ENCODE results near the gene EHBP1L1.

EHBP1L1 gene

GRCh38 chr11:65609665-65610064 is 33.8 kb downstream of the EHBP1L1 start:
- CTCF ChIA-PET, result interaction anchor here (1.2 to 2.7 kb wide), 2 partner anchors 16 to 17 kb away, joined by 4 to 13 read pairs; no protein-coding TSS in a partner anchor
- Histone ChIP-seq H3K9me3 (ENCODE audit: control insufficient read depth, insufficient read depth, low read depth, low read length) (no peaks in the 10 kb centered on the region), H3K36me3 (ENCODE audit: control insufficient read depth in 2 of 2, insufficient read depth in 1 of 2, low read length in 2 of 2) (peaks cover 0 to 74% of the 10 kb centered on the region in 2 experiments; a peak in 1 of 3 replicates), H3K4me1 (ENCODE audit: control insufficient read depth, insufficient read depth, low read length) (no peaks in the 10 kb centered on the region), H3K27ac (ENCODE audit: extremely low read depth, low read depth, low read length) (no peak overlapping the region), H3K4me3 (ENCODE audit: low read depth, low read length) (no peak overlapping the region)
- TF ChIP-seq ZSCAN16 (tag by site-specific recombination; IDR thresholded peaks at IDR 0.05) (no peak), ZNF121 (tag by site-specific recombination; IDR thresholded peaks at IDR 0.05) (no peak), BCL11A (tag by site-specific recombination; IDR thresholded peaks at IDR 0.05; ENCODE audit: low read depth) (no peak), ZNF335 (tag by site-specific recombination; conservative IDR thresholded peaks at IDR 0.05) (no peak), GLIS1 (tag by site-specific recombination; IDR thresholded peaks at IDR 0.05) (no peak), ATF2 (tag by site-specific recombination; IDR thresholded peaks at IDR 0.05; ENCODE audit: low read depth) (no peak), ZNF184 (tag by site-specific recombination; IDR thresholded peaks at IDR 0.05) (no peak), ZNF292 (tag by site-specific recombination; IDR thresholded peaks at IDR 0.05; ENCODE audit: borderline replicate concordance, low read depth) (no peak), ZNF146 (tag by site-specific recombination; IDR thresholded peaks at IDR 0.05) (no peak), ZNF707 (tag by site-specific recombination; IDR thresholded peaks at IDR 0.05) (no peak), ZXDB (tag by site-specific recombination; IDR thresholded peaks at IDR 0.05) (no peak), ZNF449 (tag by site-specific recombination; IDR thresholded peaks at IDR 0.05) (no peak), ZNF138 (tag by site-specific recombination; IDR thresholded peaks at IDR 0.05; ENCODE audit: borderline replicate concordance) (no peak)
- POLR2A ChIA-PET, result no interaction called here

GRCh38 chr11:65610404-65610803 is 34.6 kb downstream of the EHBP1L1 start:
- TF ChIP-seq ZNF692 (tag by site-specific recombination; IDR thresholded peaks at IDR 0.05) (peak; percentile 65; the same call in 1 of the 2 replicates), ZBTB44 (tag by site-specific recombination; IDR thresholded peaks at IDR 0.05) (no peak)
- Histone ChIP-seq H3K4me1 (ENCODE audit: control insufficient read depth, insufficient read depth, low read length) (no peaks in the 10 kb centered on the region), H3K36me3 (ENCODE audit: control insufficient read depth in 2 of 2, insufficient read depth in 1 of 2, low read length in 2 of 2) (peaks cover 0 to 67% of the 10 kb centered on the region in 2 experiments; a peak in 1 of 3 replicates), H3K9me3 (ENCODE audit: control insufficient read depth, insufficient read depth, low read depth, low read length) (no peaks in the 10 kb centered on the region), H3K27ac (ENCODE audit: extremely low read depth, low read depth, low read length) (no peak overlapping the region), H3K4me3 (ENCODE audit: low read depth, low read length) (no peak overlapping the region)
- ChIA-PET POLR2A (no interaction called here), CTCF (interaction anchor here (0.9 to 2.7 kb wide), 3 partner anchors 16 to 42 kb away, joined by 3 to 13 read pairs (median 4); no protein-coding TSS in a partner anchor)
